Measurements from ENCODE around the gene PTPRT. TPM values are rescaled to one million over a fixed set of nuclear protein-coding genes. Genes with fewer than 3 reads are reported as not detected.

The PTPRT gene
- total and polyA plus RNA-seq, 12 donors: 0.05 to 0.34 (median 0.16) TPM; not detected in 1

DNA sequence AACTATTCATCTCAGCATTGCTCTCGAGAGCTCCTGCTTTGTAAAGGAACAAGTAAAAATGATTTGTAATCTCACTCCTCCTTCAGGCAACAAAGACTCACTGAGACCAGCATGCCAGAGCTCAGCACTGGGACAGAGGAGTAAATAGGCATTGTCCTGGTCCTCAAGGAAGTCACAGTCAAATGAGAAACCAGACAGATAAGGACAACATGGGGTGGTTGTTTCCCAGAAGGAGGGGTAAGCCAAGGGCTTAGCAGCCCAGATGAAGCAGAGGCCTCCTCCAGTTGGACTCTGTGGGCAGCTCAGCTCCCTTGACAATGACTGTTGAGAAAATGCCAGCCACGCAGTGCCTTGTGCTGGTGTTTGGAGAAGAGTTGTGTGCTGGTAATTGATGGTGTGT, 1145.8 kb downstream of the PTPRT start:
- intact Hi-C loops (cut with DNase I): no loop called here
- no peaks in the 10 kb centered on the region for H3K9me3 ChIP-seq (replicated peaks in 1 of 3)
- no peaks in the 10 kb centered on the region for H3K27me3 ChIP-seq
- H3K36me3 ChIP-seq (replicated peaks in 1 of 2): no peaks in the 10 kb centered on the region
- H3K4me3 ChIP-seq: no peak overlapping the region
- TF ChIP-seq POLR2A (IDR thresholded peaks at IDR 0.05): no peak
- no peak overlapping the region for H3K27ac ChIP-seq
- DNase-seq: no peak
- no peaks in the 10 kb centered on the region for H3K4me1 ChIP-seq (replicated peaks in 1 of 2)
- 81 to 90% (median 85%) methylated on average over 2 of the region's 2 CpGs for WGBS, 4 donors

DNA sequence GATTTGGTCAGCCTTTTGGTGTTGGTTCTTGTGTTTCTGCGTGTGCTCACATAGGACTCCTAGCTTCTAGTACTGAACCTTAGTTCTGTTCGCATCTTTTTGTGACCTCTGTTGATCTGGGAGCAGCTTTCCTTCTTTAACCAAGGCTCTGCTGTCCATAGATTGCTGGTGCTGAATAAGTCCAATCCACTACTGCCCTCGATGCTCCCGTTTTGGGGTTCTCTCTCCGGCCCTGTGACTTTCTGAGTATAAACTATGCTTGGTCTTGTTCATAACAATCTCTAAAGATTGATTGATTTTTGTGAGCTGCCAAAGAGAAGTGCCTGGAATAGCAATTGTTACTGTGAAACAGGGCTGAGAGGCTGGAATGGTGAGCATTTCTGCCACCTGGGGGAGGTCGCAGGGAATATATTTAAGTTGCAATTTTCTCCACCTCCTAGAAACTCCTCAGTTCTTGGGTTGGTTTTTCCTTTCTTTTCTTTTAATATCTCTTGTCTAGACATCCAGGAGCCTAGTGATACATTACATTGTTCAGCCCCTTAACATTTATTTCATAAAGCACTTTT, 1148.6 kb downstream of the PTPRT start:
- no peaks in the 10 kb centered on the region for H3K27me3 ChIP-seq
- no peak for DNase-seq
- no peaks in the 10 kb centered on the region for H3K36me3 ChIP-seq (replicated peaks in 1 of 2)
- no peaks in the 10 kb centered on the region for H3K4me1 ChIP-seq (replicated peaks in 1 of 2)
- no peaks in the 10 kb centered on the region for H3K9me3 ChIP-seq (replicated peaks in 1 of 3)
- WGBS, 4 donors: 35 to 57% (median 45%) methylated on average over 6 of the region's 6 CpGs
- no peak for TF ChIP-seq POLR2A (IDR thresholded peaks at IDR 0.05)
- TF ChIP-seq, protein P1, sequence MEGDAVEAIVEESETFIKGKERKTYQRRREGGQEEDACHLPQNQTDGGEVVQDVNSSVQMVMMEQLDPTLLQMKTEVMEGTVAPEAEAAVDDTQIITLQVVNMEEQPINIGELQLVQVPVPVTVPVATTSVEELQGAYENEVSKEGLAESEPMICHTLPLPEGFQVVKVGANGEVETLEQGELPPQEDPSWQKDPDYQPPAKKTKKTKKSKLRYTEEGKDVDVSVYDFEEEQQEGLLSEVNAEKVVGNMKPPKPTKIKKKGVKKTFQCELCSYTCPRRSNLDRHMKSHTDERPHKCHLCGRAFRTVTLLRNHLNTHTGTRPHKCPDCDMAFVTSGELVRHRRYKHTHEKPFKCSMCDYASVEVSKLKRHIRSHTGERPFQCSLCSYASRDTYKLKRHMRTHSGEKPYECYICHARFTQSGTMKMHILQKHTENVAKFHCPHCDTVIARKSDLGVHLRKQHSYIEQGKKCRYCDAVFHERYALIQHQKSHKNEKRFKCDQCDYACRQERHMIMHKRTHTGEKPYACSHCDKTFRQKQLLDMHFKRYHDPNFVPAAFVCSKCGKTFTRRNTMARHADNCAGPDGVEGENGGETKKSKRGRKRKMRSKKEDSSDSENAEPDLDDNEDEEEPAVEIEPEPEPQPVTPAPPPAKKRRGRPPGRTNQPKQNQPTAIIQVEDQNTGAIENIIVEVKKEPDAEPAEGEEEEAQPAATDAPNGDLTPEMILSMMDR (IDR thresholded peaks at IDR 0.05): peak in 3 of 6 experiments; percentile 16 to 24 (median 22)
- intact Hi-C loops (cut with DNase I): no loop called here
- H3K4me3 ChIP-seq: no peak overlapping the region
- no peak overlapping the region for H3K27ac ChIP-seq

GRCh38 chr20:42027746-42028268, 1161.9 kb downstream of the PTPRT start:
- intact Hi-C loops (cut with DNase I): no loop called here
- H3K27ac ChIP-seq: no peak overlapping the region
- no peak for DNase-seq
- TF ChIP-seq, protein P1 (IDR thresholded peaks at IDR 0.05): peak in 1 of 6 experiments; percentile 13
- no peak for TF ChIP-seq POLR2A (IDR thresholded peaks at IDR 0.05)
- no peaks in the 10 kb centered on the region for H3K4me1 ChIP-seq (replicated peaks in 1 of 2)
- H3K4me3 ChIP-seq: no peak overlapping the region
- peaks cover 3% of the 10 kb centered on the region for H3K27me3 ChIP-seq
- WGBS, 4 donors: 55 to 86% (median 66%) methylated on average over 1 of the region's 1 CpG
- H3K36me3 ChIP-seq (replicated peaks in 1 of 2): no peaks in the 10 kb centered on the region
- no peaks in the 10 kb centered on the region for H3K9me3 ChIP-seq (replicated peaks in 1 of 3)

- no peaks in the 10 kb centered on the region for H3K36me3 ChIP-seq (replicated peaks in 1 of 2)
- no peaks in the 10 kb centered on the region for H3K9me3 ChIP-seq (replicated peaks in 1 of 3)
- peaks cover 3% of the 10 kb centered on the region for H3K27me3 ChIP-seq
- H3K4me1 ChIP-seq (replicated peaks in 1 of 2): no peaks in the 10 kb centered on the region
- intact Hi-C loops (cut with DNase I): no loop called here
- TF ChIP-seq, protein P1 (IDR thresholded peaks at IDR 0.05): no peak
- TF ChIP-seq POLR2A (IDR thresholded peaks at IDR 0.05): no peak
- no peak for DNase-seq
- WGBS, 4 donors: 80 to 95% (median 89%) methylated on average over 4 of the region's 4 CpGs
- no peak overlapping the region for H3K27ac ChIP-seq
- H3K4me3 ChIP-seq: no peak overlapping the region
Measured at GRCh38 chr20:42026599-42026998, 1163.1 kb downstream of the PTPRT start.

GRCh38 chr20:42024653-42025052, 1165.1 kb downstream of the PTPRT start:
- H3K36me3 ChIP-seq (replicated peaks in 1 of 2): no peaks in the 10 kb centered on the region
- no peaks in the 10 kb centered on the region for H3K9me3 ChIP-seq (replicated peaks in 1 of 3)
- no peaks in the 10 kb centered on the region for H3K4me1 ChIP-seq (replicated peaks in 1 of 2)
- intact Hi-C loops (cut with DNase I): no loop called here
- no peak for TF ChIP-seq POLR2A (IDR thresholded peaks at IDR 0.05)
- TF ChIP-seq, protein P1 (IDR thresholded peaks at IDR 0.05): no peak
- no peaks in the 10 kb centered on the region for H3K27me3 ChIP-seq
- H3K4me3 ChIP-seq: no peak overlapping the region
- DNase-seq: peak in 1 of 7 donors; percentile 1
- WGBS, 4 donors: 33 to 39% (median 37%) methylated on average over 5 of the region's 5 CpGs
- no peak overlapping the region for H3K27ac ChIP-seq
